IPS-NIHi11 (cell line): ENCODE results near the gene ARL17B.
"Not testable (repeated sequence)": the region's sequence is repeated elsewhere in the genome, so short reads cannot be mapped to it uniquely, and the experiment has no call there.

ENCODE experiments used
- DNase-seq: peaks from one replicate; pipeline ENCODE4 v3.0.0; 2012; ENCODE audit warnings: mixed read lengths, low spot score

The ARL17B gene

DNA sequence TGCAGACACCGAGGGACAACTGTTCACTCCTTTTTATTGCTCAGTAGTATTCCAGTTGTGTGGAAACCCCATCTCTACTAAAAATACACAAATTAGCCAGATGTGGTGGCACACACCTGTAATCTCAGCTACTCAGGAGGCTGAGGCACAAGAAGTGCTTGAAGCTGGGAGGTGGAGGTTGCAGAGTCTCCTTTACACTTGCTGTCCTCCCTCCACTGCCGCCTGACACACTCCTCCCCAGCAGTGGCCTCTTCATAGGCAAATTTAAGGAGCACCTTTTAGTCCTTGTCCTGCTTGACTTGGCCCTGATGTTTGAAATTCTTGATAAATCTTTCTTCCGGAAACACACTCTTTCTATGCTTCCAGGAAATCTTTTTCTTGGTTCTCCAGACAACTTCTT is 112.4 kb downstream of the ARL17B start:
- not testable (repeated sequence) for DNase-seq

DNA sequence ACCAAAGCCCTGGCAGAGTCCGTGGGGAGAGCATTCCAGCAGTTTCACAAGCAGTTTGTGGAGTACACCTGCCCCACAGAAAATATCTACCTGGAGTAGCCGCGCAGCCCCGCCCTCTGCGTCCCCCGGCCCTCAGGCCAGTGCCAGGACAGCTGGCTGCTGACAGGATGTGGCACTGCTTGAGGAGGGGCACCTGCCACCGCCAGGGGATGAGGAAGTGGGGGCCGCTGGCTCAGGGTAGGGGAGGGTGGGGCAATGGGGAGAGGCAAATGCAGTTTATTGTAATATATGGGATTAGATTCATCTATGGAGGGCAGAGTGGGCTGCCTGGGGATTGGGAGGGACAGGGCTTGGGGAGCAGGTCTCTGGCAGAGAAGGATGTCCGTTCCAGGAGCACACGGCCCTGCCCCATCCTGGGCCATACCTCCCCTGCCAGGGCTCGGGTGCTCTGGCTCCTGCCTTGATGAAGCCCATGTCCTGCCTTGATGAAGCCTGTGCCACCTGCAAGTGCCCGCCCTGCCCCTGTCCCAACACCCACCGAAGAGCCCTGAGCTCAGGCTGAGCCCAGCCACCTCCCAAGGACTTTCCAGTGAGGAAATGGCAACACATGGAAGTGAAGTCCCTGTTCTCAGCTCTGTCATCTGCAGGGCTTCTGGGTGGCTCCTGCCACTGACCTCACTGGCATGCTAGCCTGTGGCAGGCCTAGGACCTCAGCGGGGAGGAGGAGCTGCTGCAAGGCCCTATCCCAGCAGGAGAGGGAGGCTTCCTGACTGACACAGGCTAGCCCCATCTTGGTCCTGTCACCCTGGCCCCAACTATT is 116.4 kb downstream of the ARL17B start:
- DNase-seq = not testable (repeated sequence)

DNA sequence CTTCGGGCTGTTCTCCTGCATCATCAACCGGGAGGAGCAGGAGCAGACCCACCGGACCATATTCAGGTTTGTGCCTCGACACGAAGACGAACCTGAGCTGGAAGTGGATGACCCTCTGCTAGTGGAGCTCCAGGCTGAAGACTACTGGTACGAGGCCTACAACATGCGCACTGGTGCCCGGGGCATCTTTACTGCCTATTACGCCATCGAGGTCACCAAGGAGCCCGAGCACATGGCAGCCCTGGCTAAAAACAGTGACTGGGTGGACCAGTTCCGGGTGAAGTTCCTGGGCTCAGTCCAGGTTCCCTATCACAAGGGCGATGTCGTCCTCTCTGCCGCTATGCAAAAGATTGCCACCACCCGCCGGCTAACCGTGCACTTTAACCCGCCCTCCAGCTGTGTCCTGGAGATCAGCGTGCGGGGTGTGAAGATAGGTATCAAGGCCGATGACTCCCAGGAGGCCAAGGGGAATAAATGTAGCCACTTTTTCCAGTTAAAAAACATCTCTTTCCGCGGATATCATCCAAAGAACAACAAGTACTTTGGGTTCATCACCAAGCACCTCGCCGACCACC is 117.1 kb downstream of the ARL17B start:
- not testable (repeated sequence) for DNase-seq

DNA sequence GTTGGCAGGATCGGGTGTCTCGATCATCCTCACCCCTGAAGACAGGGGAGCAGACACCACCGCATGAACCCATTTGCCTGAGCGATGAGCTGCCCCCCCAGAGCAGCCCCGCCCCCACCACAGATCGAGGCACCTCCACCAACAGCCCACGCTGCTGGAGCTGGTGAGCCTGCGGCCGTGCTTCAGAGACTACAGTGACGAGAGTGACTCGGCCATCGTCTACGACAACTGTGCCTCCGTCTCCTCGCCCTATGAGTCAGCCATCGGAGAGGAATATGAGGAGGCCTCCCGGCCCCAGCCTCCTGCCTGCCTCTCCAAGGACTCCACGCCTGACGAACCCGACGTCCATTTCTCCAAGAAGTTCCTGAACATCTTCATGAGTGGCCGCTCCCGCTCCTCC is 117.6 kb downstream of the ARL17B start:
- not testable (repeated sequence) for DNase-seq

DNA sequence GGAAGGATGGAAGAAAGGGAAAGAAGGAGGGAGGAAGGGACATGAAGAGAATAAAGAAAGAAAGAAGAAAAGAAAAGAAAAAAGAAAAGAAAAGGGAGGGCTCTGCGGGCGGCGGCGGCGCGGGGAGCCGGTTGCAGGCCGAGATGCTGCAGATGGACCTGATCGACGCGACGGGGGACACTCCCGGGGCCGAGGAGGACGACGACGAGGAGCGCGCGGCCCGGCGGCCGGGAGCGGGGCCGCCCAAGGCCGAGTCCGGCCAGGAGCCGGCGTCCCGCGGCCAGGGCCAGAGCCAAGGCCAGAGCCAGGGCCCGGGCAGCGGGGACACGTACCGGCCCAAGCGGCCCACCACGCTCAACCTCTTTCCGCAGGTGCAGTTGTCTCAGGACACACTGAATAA is 118.1 kb downstream of the ARL17B start:
- DNase-seq = not testable (repeated sequence)

DNA sequence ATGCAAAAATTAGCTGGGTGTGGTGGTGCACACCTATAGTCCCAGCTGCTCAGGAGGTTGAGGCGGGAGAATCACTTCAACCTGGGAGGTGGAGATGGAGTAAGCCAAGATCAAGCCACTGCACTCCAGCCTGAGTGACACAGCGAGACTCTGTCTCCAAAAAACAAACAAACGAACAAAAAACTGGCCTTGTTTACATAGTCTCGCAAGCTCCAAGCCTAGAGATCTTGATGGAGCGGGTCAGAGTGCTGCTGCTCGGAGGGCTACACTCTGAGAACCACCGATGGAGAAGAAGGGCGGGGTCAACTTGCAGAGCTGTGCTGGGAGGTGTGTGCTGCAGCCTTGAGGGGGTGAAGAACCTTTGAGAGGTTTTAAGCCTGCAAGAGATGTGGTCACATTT is 130.2 kb downstream of the ARL17B start:
- not testable (repeated sequence) for DNase-seq

DNA sequence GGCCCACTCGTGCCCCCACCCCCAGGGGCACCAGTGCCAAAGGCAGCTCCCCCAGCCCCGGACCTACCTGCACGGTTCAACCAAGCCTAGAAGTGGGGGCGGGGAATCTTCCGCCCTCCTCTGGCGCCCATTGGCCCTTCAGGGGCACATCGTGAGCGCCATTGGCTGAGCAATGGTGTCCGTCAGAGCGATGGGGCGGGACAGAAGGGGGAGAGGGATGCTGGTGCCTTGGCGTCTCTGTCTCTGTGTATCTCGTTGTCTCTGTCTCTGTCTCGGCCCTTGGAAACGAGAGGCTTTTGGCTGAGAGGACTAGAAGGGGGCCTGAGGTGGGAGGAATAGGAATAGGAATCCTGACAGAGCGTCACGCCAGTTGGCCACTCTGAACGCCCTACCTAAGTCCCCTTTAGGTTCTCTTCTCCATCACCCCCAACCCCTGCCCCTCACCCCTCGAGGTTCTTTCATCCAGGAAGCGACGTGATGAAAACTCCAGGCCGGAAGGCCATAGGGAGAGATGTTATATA is 136.2 kb downstream of the ARL17B start:
- DNase-seq = peak; percentile 93

DNA sequence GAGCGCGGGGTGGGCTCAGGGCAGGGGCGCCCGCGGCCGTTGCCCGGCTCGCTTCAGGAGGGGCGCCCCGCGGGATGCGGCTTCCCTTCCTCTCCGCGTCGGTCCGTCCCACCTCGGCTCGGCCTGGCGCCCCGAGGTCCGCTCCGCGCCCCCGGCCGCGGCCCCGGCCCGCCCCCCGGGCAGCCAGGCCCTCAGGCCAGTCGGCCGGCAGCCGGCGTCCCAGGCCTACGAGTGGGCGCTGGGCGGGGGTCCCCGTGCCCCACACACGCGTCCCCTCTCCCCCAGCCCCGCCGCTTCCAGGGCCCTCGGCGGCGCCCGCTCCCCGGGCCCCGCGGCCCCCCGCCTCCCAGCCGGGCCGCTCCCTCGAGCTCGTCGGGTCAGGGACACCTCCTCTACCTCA is 136.7 kb downstream of the ARL17B start:
- DNase-seq = peak; percentile 47
